Stimulated activated CD4-positive, alpha-beta T cell treated with anti-CD3 and anti-CD28 coated beads, Interleukin-12 subunit alpha, Interleukin-12 subunit beta, amount 100 ng/mL, for 4 hours (primary cell): ENCODE measurements around the gene ATG7.
"Not testable (repeated sequence)": the region's sequence is repeated elsewhere in the genome, so short reads cannot be mapped to it uniquely, and the experiment has no call there.

Source experiments
- DNase-seq: peaks from one replicate; pipeline ENCODE4 v3.0.0-alpha.2; 2020

ATG7 gene

DNA sequence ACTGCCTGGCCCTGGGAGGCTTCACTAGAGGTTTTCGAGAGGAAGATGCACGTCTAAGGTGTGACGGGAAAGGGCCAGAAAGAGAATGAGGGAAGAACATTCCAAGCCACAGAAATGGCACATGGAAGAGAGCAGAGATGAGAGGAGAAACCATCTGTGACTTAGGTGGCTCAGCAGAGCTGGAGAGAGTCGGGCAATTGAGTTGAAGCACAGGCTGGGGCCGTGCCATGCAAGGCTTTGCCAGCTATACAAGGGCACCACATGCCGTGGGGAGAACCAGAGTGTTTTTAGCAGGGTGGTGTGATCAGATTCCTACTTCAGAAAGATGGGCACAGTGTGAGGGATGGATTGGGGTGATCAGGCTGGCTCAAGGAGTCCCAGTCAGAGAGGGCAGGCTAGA is 245.4 kb downstream of the ATG7 start:
- DNase-seq = no peak

DNA sequence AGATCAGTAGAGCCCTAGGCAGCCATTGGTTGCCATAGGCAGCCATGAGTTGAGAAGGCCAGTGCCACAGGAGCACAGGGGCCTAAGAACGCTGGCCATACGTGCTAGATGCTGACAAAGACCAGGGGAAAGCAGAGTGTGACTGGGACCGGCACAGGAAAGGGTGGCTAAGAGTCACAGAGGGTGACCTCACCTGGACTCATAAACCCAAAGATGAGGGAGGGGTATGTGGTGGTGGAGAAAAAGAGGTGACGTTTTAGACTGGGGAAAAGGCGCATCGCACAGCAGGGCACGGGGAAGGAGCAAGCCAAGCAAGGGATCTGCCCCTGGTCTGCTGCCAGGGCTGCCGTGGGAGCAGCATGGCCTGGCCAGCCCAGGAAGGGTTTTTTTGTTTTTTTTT is 249.0 kb downstream of the ATG7 start:
- no peak for DNase-seq

DNA sequence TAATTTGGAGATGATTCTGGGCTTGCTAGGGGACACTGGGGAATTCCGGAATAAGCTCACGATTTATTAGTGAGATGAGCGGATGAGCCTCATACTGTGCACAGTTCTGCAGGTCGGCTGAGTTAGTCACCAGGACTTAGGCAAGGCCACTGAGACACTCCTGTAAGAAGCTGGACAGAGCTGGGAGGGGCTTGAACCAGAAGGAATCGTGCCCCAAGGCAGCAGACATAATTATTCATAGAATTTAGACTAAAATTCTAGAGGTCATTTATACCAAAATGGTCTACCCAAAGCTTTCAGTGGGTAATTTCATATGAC is 250.2 kb downstream of the ATG7 start:
- DNase-seq = no peak

DNA sequence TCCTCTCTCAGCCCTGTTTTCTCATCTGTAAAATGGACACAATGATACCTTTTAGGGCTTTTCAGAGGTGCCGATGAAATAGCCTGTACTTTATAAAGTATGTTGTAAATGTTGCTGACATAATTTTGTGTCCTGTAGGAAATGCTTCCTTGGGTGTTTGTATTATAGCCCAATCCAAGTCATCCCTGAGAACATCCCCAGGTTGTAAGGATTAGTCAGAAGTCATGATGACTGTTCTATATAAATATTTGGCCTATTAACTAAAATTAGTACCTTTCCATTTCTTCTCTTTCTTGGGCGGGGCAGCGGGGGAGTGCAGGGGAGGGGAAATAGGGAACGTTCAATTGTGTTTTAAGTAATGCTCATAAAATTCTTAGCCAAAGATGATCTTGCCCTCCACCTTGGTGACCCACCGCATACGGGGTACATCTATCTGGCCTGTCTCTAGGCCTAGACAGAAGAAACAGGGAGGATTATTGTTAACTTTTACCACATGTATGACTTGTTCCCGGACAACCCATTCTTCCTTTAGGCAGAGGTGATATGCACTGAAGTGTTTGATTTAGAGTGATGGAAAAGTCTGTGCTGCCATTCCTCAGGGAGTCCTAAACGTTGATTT is 250.9 kb downstream of the ATG7 start:
- DNase-seq = no peak

DNA sequence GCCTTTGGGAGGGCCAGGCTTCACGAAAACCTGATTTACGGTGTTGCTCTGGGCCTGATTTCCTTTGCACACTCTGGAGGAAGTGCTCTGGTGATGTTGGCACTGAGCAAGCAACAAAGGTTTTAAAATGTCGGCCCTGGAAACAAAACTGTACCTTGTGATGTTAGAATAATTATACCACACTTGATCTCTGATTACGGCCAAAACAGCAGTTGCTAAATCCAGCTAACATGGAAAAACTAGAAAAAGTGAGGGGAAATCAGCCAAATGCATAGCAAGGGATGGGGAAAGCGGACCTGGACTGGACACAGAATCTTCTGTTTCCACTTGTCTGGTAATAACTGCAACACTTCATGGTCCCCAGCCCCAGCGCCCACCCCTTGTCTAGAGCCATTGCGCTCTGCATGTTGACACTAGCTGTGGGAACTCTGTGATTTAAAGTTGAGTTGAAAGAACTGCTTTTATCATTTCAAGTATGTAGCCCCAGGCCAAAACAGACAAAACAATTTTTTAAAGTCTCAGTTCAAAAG is 251.4 kb downstream of the ATG7 start:
- no peak for DNase-seq

DNA sequence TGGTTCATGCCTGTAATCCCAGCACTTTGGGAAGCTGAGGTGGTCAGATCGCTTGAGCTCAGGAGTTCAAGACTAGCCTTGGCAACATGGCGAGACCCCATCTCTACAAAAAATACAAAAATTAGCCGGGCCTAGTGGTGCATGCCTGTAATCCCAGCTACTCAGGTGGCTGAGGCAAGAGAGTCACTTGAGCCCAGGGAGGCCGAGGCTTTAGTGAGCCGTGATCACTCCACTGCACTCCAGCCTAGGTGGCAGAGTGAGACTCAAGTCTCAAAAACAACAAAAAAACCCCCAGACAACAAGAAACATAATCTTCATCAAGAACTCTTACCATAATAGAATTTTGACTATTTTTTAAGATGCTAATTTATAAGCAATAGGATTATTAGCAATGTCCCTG is 253.9 kb downstream of the ATG7 start:
- DNase-seq = not testable (repeated sequence)

DNA sequence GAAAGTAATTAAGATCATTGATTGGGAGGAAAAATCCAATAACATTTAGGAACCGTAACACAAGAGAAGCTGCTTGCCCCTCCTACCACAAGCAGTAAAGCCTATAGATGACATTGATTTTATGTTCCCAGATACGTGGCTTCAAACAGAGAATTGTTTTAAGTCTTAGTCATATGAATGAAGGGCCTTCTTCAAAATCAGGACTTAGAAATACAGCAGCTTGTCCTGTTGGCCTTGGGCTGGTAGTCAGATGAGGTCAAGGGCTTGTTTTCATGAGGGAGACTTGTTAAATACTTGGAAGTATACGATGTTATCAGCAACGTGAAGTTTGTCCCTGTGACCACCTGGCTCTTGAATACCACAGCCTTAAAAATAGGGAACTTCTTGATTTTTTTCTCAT is 257.1 kb downstream of the ATG7 start:
- no peak for DNase-seq

DNA sequence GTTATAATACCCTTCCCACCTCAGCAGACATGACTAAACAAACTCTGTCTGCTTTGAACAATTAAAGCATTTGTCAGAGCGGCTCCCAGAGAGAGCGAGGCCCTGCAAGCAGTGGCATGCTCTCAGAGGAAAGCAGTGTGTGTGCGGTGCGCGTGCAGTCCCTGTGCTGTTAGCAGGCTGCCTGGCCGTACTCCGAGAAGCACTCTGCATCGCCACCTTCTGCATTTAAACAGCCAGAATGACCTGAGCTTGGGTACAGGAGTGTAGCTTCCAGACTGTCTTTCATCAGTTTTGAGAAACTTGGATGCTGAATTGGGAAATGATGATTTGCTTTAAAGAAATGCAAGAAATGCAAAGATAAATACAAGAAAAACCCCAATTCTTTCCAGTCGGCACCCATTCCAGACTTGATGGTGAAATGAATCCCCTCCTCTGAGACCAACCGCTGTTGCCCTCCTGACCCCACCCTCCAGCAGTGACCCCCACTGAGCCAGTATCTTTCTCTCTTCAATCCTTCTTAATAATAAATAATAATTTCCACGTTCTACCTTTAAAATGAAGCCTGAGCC is 258.0 kb downstream of the ATG7 start:
- DNase-seq = no peak

DNA sequence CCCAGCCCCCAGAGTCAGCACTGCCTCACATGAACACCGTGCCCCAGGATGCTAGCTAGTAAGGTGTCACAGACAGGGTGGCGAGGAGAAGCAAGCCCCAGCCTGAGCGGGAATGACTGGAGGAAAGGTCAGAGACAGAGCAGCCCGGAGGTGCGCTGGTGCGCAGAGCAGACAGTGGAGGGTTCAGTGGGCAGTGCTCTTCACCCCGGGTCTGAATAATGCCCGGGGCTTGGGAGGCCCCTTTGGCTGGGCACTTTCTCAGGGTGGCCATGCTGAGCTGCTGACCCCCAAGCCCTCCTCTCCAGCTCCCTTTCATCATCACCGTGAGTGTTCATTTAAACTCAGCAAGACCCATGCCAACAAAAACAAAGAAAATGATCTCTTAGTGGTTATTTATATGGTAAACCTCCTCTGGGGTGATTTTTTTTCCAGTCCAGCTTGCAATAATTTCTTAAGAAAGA is 260.8 kb downstream of the ATG7 start:
- no peak for DNase-seq

DNA sequence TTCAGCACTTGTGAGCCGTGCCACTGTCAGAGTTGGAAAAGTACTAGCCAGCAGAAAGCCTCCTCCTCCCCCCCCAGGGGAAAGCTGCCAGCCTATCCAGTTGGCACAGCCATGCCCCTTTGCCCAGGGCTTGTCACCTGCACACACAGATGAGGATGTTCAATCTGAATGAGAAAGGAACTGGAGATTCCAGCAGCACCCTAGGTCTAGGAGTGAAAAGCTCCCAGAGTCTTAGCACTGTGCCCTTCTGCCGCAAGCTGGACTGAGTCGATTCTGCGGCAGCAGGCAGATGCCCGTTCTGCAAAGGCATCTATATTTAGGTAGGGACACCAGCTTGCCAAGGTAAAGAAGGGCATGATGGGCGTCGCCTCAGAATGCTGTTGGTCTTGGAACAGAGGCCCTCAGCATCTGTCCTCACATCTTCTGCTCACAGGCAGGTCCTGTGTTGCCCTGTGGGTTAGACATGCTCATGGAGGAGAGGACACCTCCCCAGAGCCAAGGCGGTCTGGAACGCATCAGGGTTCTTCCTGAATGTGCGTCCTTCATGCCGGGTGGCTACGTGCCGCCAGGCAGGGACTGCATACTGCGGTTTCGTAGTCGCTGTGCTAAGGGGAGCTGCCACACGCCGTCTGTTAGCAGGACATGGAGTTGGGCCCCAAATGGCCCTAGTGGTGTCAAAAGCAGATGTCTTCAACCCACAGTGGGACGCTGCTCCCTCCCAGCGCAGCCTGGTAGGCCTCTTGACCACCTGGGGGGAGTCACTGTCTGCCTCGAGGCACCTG is 262.0 kb downstream of the ATG7 start:
- DNase-seq = no peak

DNA sequence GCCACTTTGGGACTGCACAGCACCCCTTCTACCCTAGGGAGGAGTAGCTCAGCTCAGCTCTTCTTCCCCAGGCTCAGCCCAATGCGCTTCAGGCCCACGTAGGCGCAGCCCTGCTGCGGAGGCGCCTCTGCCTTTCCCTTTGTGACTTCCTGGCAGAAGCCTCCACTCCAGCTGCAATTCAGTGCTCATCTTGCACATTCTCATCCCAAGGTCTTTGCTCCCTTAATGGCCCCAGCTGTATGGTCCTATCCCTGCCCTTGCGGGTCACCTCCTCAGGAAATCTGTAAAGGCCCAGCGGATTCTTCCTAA is 262.6 kb downstream of the ATG7 start:
- no peak for DNase-seq

DNA sequence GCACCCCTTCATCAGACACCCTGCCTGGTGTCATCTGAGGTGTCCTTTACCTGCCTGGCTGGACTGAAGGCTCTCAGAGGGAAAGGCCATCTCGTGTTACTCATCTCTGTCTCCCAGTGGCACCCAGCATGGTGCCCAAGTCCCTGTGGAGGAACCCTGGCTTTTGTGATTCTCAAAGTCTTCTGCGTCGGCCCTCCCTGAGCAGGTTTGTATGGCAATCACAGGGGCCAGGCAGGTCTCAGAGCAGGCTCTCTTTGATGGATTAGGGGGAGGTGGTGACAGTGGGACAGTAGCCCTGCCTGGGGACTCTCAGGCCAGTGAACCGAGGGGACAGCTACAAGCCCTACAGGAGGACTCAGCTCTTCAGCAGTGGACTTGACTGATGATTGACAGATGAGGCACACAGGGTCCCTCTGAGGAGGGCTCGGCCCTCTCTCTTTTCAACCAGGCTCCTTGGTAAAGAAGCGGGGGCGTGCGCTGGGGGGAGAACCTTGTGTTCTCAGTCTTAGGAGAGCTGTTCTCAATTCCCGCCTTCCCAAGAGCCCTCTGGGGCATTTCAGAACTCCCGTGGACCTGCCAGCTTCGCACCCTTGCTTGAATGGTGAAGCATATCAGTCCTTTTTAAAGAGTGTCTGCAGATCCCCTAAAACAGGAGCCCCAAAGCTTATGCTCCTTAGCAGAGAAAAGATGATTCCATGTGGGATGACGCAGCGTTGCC is 263.2 kb downstream of the ATG7 start:
- no peak for DNase-seq

DNA sequence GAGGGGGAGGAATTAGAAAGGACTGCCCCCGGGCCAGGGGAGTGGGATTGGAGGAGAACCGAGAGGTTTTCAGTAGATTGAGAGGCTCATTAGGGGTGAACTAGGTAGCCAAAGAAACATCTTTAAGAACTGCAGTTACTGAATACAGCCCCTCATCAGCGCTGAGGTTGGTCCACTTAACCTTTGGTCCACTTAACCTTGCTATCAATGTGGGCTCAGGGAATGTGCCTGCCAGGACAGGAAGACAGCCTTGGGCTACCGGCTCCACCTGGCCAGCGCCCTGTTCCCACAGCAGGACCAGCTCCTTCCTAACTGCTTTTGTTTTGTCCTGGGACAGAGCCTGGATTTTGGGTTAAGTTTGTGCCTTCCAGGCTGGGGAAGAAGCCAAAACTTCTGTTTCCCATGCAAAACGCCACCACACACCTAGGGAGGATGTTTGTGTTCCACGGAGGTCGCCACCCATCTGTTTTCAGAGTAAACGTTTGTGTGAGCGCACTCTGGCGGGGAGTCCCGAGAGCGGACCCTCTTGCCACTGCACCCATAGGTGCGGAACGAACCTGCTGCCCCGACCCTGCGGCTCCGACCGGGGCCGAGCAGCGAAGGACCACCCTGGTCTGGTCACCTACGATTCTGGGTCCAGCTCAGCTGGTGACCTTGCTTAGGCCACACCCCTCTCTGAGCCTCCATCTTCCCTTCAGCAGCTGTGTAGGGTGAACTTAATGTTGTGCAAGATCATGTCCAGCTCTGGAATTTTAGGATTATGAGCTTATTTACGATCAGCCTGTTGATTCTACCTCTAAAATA is 264.1 kb downstream of the ATG7 start:
- no peak for DNase-seq

DNA sequence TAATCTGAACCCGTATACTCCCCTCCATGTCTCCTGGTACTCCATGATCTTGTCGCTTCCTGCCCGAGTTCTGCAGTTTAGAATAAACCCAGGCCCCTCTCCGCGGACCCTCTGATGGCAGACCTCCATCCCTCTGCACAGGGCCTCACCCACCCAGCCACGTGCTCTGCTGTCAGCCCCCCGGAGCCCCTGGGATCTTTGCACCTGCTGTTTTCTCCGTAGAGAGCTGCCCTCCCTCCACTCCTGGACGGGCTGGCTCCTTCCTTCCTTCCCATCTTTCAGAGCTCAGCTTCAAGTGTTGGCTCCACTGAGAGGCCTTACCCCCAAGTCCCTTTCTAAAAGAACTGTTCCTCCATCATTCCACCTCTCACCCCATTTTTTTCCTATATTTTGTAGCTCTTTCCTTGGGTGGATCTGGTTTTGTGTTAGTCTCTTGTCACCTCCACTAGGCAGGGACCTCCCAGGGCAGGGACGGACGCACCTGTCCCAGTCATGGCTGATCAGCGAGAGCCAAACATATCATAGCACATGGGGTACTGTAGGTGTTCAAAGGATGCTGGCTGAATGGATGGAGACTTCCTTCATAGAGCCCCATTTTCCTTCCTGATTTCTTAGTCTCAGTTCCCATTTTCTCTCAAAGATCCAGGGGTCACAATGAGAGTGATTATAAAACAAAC is 264.9 kb downstream of the ATG7 start:
- no peak for DNase-seq

DNA sequence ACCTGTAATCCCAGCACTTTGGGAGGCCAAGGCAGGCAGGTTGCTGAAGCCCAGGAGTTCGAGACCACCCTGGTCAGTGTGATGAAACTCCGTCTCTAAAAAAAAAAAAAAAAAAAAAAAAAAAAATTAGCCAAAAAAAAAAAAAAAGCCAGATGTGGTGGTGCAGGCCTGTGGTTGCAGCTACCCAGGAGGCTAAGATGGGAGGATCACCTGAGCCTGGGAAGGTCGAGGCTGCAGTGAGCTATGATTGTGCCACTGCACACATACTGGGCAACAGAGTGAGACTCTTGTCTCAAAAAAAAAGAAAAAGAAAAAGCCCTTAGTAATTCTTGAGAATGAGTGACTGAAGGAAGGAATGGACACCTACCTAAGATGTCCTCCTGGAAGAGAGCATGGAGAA is 266.4 kb downstream of the ATG7 start:
- no peak for DNase-seq

DNA sequence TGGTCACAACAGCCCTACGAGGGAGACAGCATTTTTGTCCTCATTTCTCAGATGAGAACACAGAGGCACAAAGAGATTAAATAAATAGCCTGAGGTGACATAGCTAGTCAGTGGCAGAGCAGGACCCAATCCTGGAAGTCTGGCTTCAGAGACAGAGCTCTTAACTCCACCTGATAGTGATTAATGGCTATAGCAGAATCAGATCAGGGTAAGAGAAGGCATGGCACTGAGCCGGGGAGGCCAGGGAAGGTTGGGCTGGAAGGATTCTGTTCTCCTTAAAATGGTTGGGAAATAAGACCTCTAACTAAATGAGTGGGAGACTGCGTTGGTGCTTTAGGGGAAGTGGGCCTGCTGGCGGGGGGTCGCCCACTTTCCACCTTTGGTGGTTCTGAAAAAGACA is 267.0 kb downstream of the ATG7 start:
- DNase-seq = no peak

DNA sequence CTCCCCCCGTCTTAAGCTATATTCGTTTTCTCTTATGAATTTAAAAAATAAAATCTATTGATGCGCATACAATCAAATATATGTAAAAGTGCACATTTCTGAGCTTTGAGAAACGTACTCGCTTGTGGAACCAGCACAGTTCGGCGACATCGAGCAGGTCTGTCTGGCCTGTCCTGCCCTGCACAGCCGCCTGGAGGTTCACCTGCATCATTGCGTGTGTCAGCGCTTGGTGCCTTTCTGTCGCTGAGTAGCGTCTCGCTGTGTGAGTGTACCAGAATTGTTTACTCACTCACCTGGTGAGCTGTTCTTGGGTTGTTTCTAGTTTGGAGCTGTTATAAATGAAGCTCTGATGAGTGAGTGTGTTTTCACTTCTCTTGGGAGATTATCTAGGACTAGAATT is 267.5 kb downstream of the ATG7 start:
- DNase-seq = no peak

DNA sequence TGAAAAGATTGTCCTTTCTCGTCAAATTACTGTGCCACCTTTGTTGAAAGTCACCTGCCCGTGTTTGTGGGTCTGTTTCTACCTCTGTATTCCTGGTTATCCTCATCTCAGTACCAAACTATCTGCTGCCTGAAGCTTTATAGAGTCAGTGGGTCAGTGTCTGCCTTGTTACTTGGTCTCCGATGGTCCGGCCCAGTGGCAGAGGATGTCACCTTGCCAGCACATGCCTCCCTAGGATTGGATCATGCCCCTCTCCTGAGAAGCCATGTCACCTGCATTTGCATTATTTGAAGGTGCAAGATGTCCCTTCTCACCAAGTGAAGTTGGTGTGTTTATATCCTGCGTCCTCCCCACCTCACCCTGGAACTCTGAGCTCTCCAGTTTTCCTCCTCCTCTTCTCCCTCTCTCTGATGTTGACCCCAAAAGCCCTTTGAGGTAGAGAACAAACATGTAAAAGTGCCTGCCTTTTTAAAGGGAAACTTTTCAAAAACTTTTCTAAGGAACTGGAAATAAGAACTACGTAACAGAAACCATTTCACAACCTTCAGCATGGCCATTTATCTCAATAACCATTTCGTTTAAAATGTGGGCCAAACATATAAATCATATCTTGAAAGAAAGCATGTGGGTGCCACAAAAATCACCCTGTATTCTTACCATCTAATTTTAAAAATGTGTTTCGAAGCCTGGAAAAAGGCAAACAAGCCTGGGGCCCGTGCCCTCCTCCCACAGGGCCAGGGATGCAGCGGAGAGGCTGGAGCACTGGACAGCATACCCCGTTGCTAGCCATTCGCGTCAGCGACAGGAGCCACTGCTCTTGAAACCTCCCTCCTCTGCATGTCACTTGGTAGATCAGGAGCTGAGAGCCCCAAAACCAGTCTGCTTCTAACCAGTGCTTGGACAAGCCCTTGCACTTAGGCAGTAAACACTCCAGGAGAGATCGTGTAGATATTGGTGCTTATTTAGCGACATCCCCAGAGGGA is 269.4 kb downstream of the ATG7 start:
- no peak for DNase-seq

DNA sequence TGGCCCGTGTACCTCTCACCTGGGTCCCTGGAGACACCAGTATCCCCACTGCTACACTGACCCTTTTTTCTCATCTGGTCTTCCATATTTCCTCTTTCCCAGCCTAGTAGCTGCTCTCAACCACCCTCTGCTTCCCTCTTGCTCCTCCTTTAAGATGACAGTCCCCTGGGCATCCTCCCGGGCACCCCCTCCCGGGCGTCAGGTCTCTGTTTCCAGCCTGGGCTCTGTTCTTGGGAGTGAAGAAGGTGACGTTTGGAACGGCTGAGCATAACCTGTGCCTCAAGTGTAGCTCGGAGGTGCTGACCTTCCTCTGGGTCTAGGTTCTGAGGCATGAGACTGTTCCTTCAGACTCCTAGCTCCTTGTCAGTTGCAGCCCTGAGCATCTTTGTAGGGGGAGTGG is 270.4 kb downstream of the ATG7 start:
- DNase-seq = no peak

DNA sequence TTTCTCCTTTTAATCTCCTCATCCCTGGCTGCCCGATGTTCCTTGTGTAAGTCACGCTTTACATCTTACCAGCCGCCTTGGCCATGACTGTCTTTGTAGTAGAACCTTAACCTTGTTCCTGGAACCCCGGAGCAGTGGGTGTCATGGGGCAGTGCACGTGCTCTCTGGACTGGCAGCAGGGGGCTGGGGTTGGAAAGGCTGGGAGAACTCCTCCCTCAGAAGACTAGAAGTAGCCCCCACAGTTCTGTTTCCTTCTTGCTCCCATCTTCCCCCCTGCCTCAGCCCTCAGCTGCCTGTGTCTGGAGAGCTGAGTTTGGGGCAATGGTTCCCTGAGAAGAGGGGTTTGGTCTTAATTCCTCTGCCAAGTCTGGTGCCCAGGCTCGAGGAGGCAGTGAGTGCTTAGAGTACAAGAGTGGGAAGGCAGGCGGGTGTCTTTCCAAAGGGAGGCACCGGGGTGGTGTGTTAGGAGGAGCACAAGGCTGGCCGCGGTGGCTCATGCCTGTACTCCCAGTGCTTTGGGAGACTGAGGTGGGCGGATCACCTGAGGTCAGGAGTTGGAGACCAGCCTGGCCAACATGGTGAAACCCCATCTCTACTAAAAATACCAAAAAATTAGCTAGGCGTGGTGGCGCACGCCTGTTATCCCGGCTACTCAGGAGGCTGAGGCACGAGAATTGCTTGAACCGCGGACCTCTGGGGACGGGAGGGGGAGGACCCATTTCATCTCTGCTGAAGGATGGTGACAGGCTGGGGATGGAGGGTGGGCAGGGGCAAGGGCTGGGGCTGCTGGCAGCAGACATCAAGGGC is 271.1 kb downstream of the ATG7 start:
- no peak for DNase-seq
